GM19452 (cell line): ENCODE data around the gene SMARCAL1.
"Not testable (repeated sequence)": the region's sequence is repeated elsewhere in the genome, so short reads cannot be mapped to it uniquely, and the experiment has no call there.

Experiments
- ATAC-seq: cut with Tn5 transposase; IDR thresholded peaks from one replicate; pipeline ENCODE4 v1.9.1; 2021; ENCODE audit not compliant: unreplicated experiment

SMARCAL1 gene

DNA sequence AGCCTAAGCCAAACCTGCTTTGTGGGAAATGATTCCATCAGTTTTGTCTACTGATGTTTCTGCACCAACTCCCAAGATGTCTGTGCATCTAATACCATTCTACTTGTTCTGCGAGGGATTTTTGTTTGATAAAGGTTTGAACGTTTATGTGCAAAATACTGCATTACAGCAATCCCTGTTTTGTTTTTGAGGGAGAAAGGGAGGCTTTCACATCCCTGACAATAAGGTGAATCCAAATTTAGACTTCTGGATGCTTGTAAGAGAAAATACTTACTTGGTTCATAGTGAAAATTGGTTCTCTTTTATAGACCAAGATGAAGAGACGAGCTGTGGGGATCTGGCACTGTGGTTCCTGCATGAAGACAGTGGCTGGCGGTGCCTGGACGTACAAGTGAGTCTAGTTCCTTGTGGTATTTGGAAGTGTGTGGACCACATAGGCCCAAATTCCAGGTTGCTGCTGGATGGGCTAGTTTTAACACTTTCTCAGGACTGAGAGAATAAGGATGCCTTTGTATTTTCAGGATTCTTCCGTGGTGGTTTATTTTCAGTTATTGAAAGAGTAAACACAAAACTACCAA lies 87.4 kb downstream of the SMARCAL1 start:
- ATAC-seq, result no peak

DNA sequence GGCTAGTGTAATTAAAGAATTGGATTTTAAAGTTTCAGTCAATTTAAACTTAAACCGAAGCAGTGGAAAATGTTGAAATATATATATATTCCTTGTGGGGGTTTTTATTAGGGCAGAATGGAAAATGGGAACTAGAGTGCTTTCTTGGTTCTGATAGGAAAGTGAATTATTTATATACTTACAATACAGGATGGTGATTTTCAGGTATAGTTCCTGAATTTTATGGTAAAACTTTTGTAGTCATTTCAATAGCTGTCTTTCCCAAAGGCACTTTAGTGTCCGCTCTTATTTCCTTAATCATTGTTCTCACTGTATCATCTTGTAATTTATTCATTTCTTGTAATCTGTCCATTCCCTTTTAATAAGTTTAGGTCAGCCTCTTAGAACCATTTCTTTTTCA lies 88.3 kb downstream of the SMARCAL1 start:
- no peak for ATAC-seq

DNA sequence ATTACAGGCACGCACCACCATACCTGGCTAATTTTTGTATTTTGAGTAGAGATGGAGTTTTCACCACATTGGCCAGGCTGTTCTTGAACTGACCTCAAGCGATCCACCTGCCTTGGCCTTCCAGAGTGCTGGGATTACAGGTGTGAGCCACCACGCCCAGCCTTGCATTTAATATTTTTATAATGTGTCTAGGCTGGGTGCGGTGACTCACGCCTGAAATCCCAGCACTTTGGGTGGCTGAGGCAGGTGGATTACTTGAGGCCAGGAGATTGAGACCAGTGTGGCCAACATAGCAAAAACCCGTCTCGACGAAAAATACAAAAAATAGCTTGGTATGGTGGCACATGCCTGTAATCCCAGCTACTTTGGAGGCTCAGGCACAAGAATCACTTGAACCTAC lies 89.6 kb downstream of the SMARCAL1 start:
- no peak for ATAC-seq

DNA sequence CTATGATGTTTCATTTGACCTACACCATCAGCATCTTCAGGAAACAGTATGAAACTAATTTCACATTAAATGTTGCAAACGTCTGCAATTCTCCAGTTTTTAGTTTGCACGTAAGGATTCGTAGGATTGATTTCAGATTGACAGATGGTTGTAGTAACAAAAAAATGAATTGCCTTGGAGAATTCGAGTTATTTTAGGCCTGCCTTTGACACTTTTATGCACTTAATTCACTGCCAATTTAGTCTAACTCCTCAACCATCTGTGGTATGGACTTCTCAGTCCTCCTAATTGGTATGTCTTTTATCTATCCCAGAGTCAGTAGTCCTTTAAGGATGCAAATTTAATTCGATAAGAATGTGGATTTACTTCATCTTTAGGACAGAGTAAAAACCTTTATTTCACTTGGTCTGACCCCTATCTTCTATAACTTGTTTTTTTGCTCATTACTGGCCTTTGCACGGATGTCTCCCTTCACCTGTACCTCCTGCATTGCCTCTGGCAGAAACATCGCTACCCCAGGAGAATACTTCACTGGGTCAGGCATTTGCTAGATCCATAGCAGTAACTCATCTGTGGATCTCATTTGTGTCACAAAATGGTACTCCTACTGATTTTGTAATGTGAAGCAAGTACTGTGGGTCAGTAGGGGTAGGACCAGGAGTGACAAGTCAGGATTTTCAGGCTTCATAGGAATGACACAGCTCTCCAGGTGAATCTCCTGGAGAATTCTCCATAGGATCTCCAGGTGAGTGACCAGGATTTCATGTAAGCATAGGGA lies 90.3 kb downstream of the SMARCAL1 start:
- no peak for ATAC-seq

DNA sequence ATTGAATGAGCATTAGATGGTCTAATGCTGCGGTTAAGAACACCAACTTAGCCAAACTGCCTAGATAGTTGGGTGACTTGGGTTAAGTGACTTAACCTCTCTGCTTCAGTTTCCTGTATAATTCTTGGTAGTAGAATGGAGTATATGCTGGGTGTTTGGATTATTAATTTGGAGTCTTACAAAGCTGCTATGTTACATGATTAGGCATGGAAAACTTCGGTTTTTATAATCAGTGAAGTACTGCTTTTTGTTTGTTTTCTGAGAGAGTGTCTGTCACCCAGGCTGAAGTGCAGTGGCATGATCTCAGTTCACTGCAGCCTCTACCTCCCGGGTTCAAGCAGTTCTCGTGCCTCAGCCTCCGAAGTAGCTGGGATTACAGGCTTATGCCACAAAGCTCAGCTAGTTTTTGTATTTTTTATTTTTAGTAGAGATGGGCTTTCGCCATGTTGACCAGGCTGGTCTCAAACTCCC lies 90.9 kb downstream of the SMARCAL1 start:
- ATAC-seq, result no peak

DNA sequence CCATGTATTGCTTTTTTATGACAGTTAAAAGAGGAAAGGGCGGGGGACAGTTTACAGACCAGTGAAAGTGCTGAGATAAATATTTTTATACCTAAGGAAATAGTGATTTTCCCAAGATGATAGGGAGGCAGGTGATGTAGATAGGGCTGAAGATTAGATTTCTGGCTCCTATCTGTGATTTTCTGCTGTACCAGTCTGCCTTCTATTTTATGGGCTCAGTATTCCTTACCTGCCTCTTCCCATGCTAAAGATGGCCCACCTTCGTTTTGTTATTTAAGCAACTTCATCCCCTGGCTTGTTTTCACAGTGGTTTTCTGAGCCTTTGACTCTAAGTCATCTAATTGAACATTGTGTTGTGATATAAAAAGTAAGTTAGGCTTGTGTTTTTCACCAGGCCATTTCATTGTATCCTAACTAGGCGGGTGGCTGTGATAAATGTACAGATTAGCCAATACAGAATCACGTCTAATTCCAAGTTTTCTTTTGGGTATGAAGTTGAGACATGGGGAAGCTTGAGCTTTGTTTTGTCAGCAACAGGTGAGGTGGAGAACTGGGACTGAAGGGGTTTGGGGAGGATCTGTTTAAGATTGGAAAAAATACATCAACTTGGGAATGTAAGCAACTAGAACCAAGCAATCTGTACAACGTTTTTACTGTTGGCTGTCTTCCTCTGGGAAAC lies 91.6 kb downstream of the SMARCAL1 start:
- ATAC-seq, result no peak

DNA sequence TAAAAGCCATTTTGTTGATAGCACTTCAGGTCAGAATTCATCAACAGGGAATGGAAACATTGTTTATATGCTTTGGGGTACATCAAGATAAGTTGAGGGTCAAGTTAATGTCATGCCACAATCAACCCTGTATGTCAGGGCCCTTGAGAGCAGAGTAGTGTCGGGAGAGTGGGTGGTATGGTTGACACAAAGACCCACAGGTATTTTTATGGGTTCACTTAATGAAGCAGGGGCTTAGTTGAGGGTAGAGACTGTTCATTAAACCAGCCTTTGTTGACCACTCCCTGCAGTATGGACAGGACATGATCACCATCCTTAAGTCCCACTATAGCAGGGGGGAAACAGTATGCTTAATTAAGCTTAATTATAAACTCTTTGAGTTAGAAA lies 92.1 kb downstream of the SMARCAL1 start:
- no peak for ATAC-seq

DNA sequence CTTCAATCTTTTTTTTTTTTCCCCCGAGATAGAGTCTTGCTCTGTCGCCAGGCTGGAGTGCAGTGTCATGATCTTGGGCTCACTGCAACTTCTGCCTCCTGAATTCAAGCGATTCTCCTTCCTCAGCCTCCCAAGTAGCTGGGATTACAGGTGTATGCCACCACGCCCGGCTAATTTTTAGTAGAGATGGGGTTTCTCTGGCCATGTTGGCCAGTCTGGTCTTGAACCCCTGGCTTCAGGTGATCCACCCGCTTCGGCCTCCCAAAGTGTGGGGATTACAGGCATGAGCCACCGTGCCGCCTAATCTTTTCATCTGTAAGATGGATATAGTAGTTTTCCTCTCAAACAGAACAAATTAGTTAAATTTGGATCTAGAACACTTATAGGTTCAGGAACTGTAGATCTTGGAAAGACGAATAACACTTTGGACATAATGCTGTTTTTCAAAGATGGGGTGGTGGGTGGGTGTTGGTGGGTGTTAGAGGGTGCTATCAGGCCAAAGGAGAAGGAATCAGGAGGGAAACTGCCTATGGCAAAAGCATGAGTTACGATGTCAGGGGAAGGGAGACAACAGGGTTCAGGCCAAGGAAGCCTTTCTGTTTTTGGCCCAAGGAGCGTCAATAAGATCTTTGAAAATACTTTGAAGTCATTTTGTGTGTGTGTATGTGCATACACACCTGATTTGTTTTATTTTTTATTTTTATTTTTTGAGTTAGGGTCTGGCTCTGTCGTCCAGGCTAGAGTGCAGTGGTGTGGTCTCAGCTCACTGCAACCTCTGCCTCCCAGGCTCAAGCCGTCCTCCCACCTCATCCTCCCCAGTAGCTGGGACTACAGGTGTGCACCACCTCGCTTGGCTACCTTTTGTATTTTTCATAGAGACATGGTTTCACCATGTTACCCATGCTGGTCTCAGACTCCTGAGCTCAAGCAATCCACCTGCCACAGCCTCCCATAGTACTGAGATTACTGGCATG lies 93.1 kb downstream of the SMARCAL1 start:
- ATAC-seq, result no peak

DNA sequence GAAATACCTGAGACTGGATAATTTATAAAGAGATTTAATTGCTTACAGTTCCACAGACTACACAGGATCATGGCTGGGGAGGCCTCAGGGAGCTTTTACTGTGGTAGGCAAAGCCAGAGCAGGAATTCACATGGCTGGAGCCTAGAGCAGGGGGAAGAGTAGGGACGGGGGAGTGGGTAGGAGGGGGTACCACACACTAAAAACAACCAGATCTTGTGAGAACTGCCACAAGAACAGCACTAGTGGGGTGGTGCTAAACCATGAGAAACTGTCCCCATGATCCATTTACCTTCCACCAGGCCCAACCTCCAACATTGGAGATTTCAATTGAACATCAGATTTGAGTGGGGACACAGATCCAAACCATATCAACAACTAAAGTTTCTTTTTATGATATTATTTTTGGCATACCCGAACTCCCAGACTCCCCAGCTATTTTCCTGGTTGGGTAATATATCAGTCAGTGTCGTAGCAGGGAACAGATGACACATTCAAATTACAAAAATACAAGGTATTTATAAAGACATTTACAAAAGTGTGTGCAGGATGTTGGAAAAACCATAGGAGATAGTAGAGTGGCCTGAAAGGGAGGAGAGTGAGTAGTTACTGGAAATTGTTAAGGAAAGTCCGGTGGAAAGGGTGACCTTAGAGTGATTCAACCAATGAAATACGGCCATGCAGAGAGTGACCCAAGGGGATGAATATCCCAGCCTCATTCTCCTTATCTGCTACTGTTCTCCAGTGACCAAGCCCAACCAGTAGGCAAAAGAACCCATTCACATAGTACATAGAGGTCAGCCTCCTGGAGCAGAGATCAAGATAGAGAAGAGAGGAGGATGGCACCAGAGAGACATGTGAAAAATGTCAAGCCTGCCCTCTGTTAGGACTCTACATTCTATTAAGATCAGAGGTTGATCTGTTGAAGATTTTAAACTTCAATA lies 95.2 kb downstream of the SMARCAL1 start:
- ATAC-seq, result no peak

DNA sequence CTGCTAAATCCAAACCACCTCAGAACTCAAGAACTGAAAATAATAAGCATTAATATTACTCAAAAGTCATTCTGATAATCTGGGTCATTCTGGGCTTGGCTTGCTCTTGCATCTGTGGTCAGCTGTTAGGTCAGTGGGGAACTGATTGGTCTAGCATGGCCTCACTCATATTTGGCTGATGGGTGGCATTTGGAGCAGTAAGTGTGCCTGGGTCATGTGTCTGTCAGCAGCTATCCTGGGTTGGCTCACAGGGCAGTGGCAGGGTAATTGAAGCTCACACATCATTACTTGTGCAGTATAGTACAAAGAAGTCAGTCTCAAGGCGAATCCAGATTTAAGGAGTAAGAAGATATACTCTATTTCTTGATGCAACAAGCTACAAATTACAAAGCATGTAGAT lies 95.9 kb downstream of the SMARCAL1 start:
- ATAC-seq, result no peak

DNA sequence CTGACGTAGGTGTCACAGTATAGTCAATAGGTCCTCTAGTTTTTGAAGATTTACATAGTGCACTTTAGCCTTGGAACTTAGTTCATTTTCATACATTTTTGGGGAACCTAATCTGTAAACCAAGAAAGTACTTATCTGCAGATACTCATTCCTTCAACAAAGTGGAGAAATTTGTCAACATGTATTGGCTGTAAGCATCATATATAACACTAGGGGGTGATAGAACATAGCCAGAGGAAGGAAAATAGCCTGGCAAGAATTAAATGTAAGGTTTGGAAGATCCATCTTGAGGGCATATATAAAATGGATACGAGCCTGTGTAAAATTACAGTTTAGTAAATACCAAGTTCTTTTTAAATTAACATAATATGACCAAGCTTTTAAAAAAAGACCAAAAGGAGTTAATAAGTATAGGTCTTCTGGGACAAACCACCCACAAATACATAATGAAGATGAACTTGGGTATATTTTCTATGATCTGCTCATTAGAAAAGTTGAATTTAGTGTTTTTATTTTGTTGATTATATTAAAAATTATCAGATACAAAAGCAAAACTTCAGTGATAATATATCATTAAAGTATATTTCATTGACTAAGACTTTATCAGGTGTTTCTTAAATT lies 104.6 kb downstream of the SMARCAL1 start:
- no peak for ATAC-seq

DNA sequence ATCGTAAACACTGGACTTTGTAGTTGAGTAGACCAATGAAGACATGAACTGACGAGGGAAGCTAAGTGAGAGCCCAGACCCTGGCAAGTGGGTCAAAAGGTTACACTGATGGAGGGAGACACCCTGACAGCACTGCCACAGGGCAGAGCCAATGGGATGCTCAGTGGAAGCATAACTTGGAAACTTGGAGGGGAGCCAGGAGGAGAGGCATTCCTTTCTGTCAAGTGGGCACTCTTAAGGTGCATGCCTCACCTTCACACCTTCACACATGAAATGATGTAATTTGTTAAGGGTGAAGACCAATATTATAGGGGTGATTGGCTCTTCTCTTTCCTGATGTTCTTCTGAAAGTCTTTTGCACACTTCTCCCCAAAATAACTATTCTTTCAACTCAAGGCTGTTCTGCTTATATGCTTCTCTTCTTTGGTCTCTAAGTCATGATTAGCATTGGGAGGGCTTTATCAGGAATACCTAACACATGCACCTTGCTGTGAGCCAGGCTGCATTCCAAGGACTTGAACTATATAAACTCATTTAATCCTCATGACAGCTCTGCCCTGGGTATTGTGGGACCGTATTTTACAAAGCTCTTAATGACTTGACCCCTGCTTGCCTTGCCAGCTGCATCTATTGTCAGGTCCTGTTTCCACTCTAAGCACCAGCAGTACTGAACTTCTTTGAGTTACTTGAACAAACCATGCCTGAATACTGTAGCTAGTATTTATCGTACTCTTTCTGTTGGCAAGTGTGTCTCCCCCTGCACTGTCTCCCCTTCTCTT lies 105.4 kb downstream of the SMARCAL1 start:
- ATAC-seq, result no peak

DNA sequence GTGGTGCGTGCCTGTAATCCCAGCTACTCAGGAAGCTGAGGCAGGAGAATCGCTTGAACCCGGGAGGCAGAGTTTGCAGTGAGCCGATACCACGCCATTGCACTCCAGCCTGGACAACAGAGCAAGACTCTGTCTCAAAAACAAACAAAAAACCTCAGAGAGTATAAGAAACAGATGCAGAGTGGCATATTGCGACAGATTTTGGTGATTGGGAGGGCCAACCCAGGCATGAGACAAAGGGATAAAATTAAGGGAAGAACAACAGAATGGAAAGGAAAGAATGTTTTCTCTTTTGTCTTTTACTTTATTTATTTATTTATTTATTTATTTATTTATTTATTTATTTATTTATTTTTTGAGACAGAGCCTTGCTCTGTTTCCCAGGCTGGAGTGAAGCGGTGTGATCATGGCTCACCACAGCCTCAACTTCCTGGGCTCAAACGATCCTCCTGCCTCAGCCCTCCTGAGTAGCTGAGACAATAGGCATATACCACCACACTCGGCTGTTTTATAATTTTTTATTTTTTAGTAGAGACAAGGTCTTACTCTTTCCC lies 106.4 kb downstream of the SMARCAL1 start:
- not testable (repeated sequence) for ATAC-seq

DNA sequence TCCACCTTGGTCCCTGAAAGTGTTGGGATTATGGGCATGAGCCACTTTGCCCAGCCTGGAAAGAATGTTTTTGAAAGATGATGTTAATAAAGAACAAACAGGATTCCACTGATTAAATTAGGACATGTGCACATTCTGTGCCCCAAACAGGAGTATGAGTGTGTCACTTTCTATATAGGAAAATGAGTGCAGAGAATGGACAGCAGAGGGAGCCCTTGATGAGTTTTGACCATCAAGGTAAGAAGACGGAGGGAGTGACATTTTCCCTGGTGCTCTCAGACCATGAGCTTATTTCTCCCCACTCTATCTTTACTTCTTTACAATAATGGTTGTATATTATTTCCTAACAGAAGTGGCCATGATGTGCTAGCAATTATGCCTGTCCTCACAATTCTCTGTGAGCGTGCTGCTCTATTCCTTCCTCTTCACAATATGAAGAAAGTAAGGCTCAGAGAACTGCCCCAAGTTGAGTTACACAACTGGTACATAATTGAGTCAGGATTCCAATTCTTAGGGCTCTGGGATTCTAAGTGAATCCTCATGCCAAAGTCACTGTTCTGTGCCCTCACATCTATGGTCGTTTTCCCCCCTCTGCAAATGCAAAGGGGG lies 107.0 kb downstream of the SMARCAL1 start:
- ATAC-seq, result no peak

DNA sequence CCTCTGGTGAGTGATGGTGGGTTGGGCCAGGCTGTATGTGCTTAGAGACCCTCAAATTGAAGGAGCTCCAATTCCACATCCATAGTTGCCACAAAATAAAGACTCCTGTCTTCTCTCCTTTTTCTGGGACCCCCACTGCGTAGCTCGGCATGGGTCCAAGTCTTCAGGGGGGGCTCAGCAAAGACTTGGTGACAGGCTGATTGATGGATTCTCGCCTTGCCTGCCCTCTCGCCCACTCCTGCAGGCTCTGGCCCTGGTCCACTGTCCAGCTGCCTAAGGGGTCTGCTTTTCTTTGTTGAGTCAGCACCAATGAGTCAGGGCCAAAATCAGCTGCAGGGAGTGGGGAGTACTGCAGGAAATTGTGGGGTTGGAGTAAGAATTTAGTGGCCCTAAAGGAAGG lies 107.8 kb downstream of the SMARCAL1 start:
- ATAC-seq, result no peak

DNA sequence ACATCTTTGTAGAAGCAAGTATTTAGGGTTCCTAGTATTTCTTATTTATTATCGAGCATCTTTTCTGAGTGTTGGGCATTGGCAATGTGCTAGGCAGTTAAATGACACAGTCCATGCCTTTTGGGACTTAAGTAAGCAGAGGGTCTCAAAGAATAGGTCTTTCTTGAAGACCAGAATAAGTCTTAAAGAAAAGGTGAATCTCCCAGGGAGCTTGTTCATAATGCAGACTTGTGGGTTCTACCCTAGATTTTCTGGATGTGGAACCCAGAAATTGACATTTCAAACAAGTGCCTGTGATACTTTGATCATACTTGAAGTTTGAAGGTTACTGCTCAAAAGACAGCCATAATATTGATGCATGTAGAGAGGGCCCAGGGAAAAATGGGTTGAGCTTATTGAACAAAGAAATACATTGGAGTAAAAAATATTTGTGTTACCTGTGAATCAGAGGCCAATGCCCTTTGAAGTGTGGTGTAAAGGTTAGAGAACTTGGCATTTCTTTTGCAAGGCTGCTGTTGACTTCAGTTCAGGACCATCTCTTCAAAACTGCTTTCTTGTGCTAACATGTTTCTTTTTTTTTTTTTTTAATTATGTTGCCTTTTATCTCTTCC lies 110.7 kb downstream of the SMARCAL1 start:
- ATAC-seq, result no peak

DNA sequence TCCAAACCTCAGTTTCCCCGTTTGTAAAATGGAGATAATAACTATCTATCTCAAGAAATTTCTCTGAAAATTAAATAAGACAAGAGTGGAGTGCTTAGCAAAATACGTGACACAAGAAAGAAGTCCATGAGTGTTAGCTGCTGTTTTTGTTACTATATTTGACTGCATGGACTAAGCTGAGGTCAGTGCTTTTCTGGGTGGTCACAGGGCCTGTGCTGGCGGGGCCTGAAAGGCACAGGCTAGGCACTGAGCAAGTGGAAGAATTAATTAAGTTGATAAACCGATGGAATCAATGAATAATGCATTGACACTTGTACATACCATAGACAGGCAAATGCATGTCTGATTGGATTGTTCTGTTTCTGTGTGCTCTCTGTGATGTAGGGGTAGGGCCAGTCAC lies 113.7 kb downstream of the SMARCAL1 start:
- ATAC-seq, result no peak

DNA sequence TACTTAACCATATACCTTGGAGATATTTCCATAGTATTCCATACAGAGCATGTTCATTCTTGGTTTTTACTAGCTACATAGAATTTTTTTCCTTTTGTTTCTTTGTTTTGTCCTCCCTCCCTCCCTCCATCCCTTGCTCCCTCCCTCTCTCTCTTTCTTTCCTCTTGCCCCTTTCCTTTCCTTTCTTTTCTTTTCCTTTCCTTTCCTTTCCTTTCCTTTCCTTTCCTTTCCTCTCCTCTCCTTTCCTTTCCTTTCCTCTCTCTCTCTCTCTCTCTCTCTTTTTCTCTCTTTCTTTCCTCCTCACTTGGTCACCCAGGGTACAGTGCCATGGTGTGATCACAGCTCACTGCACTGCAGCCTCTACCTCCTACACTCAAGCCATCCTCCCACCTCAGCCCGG lies 114.7 kb downstream of the SMARCAL1 start:
- no peak for ATAC-seq
